ENCODE data around the gene UBE2QL1.

Gene UBE2QL1

GRCh38 chr5:6480133-6481051 is 31.7 kb downstream of the UBE2QL1 start:
- DNase-seq = no peak

- DNase-seq = no peak
Measured at GRCh38 chr5:6482735-6483134, 34.1 kb downstream of the UBE2QL1 start.

GRCh38 chr5:6483880-6484382 is 35.3 kb downstream of the UBE2QL1 start:
- DNase-seq = no peak

GRCh38 chr5:6484446-6484845 is 35.8 kb downstream of the UBE2QL1 start:
- no peak for DNase-seq

GRCh38 chr5:6484899-6485298 is 36.2 kb downstream of the UBE2QL1 start:
- no peak for DNase-seq

GRCh38 chr5:6485441-6485840 is 36.8 kb downstream of the UBE2QL1 start:
- no peak for DNase-seq

- no peak for DNase-seq
Measured at GRCh38 chr5:6486074-6486473, 37.4 kb downstream of the UBE2QL1 start.

GRCh38 chr5:6487081-6487480 is 38.4 kb downstream of the UBE2QL1 start:
- DNase-seq = no peak

GRCh38 chr5:6488021-6488420 is 39.4 kb downstream of the UBE2QL1 start:
- DNase-seq = no peak

GRCh38 chr5:6489643-6490185 is 41.1 kb downstream of the UBE2QL1 start:
- DNase-seq = no peak

- no peak for DNase-seq
Measured at GRCh38 chr5:6490246-6490645, 41.6 kb downstream of the UBE2QL1 start.

GRCh38 chr5:6490693-6491092 is 42.0 kb downstream of the UBE2QL1 start:
- no peak for DNase-seq

GRCh38 chr5:6491196-6491918 is 42.7 kb downstream of the UBE2QL1 start:
- DNase-seq = no peak

GRCh38 chr5:6491919-6492290 is 43.2 kb downstream of the UBE2QL1 start:
- no peak for DNase-seq

- no peak for DNase-seq
Measured at GRCh38 chr5:6492934-6493333, 44.3 kb downstream of the UBE2QL1 start.

GRCh38 chr5:6493681-6494454 is 45.2 kb downstream of the UBE2QL1 start:
- no peak for DNase-seq

GRCh38 chr5:6494939-6495338 is 46.3 kb downstream of the UBE2QL1 start:
- no peak for DNase-seq

GRCh38 chr5:6495433-6496206 is 47.0 kb downstream of the UBE2QL1 start:
- no peak for DNase-seq

- DNase-seq = no peak
Measured at GRCh38 chr5:6496207-6496584, 47.5 kb downstream of the UBE2QL1 start.

GRCh38 chr5:6496636-6497035 is 48.0 kb downstream of the UBE2QL1 start:
- no peak for DNase-seq

- DNase-seq = no peak
Measured at GRCh38 chr5:6497262-6497661, 48.6 kb downstream of the UBE2QL1 start.

- no peak for DNase-seq
Measured at GRCh38 chr5:6498968-6499367, 50.3 kb downstream of the UBE2QL1 start.

Data from activated gamma-delta T cell (primary cell).